ENCODE results near the gene CLHC1.

GRCh38 chr2:55200416-55200815 is 31.7 kb downstream of the CLHC1 start:
- TF ChIP-seq CTCF (conservative IDR thresholded peaks at IDR 0.05; ENCODE audit: low read depth, low read length) (no peak), EZH2phosphoT487 (IDR thresholded peaks at IDR 0.05; ENCODE audit: borderline replicate concordance, low read length) (no peak)

Data from PC-3 (cell line).